NK-92 (cell line): ENCODE measurements around the gene MEPCE.

Experiments
- DNase-seq: peaks from one replicate; lab custom pipeline; 2025; ENCODE audit not compliant: unreplicated experiment; lab: John Stamatoyannopoulos, UW

Gene MEPCE

DNA sequence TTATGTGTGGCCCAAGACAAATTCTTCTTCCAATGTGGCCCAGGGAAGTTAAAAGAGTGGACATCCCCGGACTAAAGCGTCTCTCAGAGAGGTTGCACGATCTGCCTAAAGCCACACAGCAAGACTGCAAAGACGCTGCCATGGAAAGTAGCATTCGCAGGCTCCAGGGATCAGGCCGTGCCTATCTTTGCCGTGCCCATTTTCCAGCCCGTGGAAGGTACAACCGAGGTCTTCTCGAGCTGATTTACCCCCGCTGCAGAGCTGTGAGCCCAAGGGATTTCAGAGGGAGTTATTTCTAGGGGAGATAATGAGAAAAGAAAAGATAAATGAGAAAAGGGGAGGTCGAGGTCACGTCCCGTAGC, 53.1 kb downstream of the MEPCE start:
- DNase-seq, result no peak

- DNase-seq, result no peak
Measured at GRCh38 chr7:100483090-100483721, 53.6 kb downstream of the MEPCE start.
